GM12878 (cell line): ENCODE measurements around the gene PRM3. TPM values are rescaled to one million over a fixed set of nuclear protein-coding genes. Genes with fewer than 3 reads are reported as not detected.

Experiments
- ATAC-seq: fragments of 200-7000 bp; cut with Tn5 transposase; 3 replicates; pipeline ENCODE4 v1.9.1; 2020; ENCODE audit warnings: mild to moderate bottlenecking, moderate library complexity
- BruUV-seq: library from RNA; stranded (reverse); fragments of 400-500 nt; replicated peaks from 2 replicates; lab custom pipeline; 2021; lab: Mats Ljungman, UMichigan
- CTCF ChIA-PET: fragments of 300-600 bp; sonication (Branson Sonifier 250); formaldehyde crosslinking; extraction: SDS; loops from one replicate; lab custom pipeline; 2021; ENCODE audit warnings: inconsistent platforms; lab: Yijun Ruan, JAX
- POLR2A ChIA-PET: fragments of 350-600 bp; formaldehyde crosslinking; extraction: SDS; loops from one replicate; lab custom pipeline; 2021; ENCODE audit warnings: inconsistent platforms; lab: Charles Lee
- RAD21 ChIA-PET: fragments of 300-600 bp; sonication (Branson Sonifier 250); formaldehyde crosslinking; loops from one replicate; lab custom pipeline; 2023; ENCODE audit warnings: antibody characterized with exemption; ENCODE audit not compliant: unreplicated experiment; lab: Charles Lee
- SMC1A ChIA-PET: fragments of 300-600 bp; sonication (Branson Sonifier 250); formaldehyde crosslinking; loops from one replicate; lab custom pipeline; 2023; ENCODE audit not compliant: unreplicated experiment, uncharacterized antibody; lab: Charles Lee
- DNase-seq: peaks from one replicate; pipeline ENCODE4 v3.0.0-alpha.2; 2011; ENCODE audit warnings: low read depth, low spot score
- FAIRE-seq: peaks from 3 replicates; lab custom pipeline; 2011; peaks lifted over from hg19 to GRCh38; lab: Jason Lieb, UNC
- H2AFZ ChIP-seq: 2 replicates; pipeline ENCODE4 v1.6.0; 2011; ENCODE audit warnings: low read depth, low read length, control low read depth; ENCODE audit not compliant: control insufficient read depth
- H3K27ac ChIP-seq: 2 replicates; pipeline ENCODE4 v1.5.1; 2011; ENCODE audit warnings: control low read depth; ENCODE audit not compliant: control insufficient read depth, insufficient read depth
- H3K27me3 ChIP-seq, 2 experiments: replicated peaks in 1 of 2; 2 replicates each; pipeline versions ENCODE4 v1.6.0 to v1.6.1; 2011; ENCODE audit warnings: low read length in 1 of 2; ENCODE audit not compliant: control insufficient read depth in 2 of 2, insufficient read depth in 2 of 2
- H3K36me3 ChIP-seq, 2 experiments: 2 replicates each; pipeline ENCODE4 v1.5.1; 2011; ENCODE audit warnings: low read length in 1 of 2; ENCODE audit not compliant: control insufficient read depth in 2 of 2, insufficient read depth in 2 of 2
- H3K4me1 ChIP-seq: 2 replicates; pipeline ENCODE4 v1.6.1; 2011; ENCODE audit warnings: mild to moderate bottlenecking, low read length, moderate library complexity, mixed read lengths; ENCODE audit not compliant: control insufficient read depth, insufficient read depth
- H3K4me2 ChIP-seq: 2 replicates; pipeline ENCODE4 v1.6.0; 2011; ENCODE audit warnings: control low read depth; ENCODE audit not compliant: control insufficient read depth, insufficient read depth
- H3K4me3 ChIP-seq: fragments of 200-600 bp; sonication (generic); 2 replicates; pipeline ENCODE4 v1.5.1; 2016
- H3K79me2 ChIP-seq: 2 replicates; pipeline ENCODE4 v1.6.0; 2011; ENCODE audit warnings: low read length; ENCODE audit not compliant: control insufficient read depth, insufficient read depth
- H3K9ac ChIP-seq: 2 replicates; pipeline ENCODE4 v1.8.0; 2011; ENCODE audit warnings: low read length, control low read depth, mixed read lengths; ENCODE audit not compliant: control insufficient read depth, insufficient read depth
- H3K9me3 ChIP-seq: replicated peaks from 3 replicates; pipeline ENCODE4 v1.5.1; 2011; ENCODE audit warnings: mild to moderate bottlenecking, low read length; ENCODE audit not compliant: control insufficient read depth, insufficient read depth
- H4K20me1 ChIP-seq: 2 replicates; pipeline ENCODE4 v1.6.0; 2011; ENCODE audit not compliant: control insufficient read depth, insufficient read depth
- BMI1 ChIP-seq: fragments of 450-650 bp; IDR thresholded peaks from 2 replicates; pipeline ENCODE4 v1.6.1; 2016; ENCODE audit warnings: mild to moderate bottlenecking, moderate library complexity, borderline replicate concordance
- CREB1 ChIP-seq: IDR thresholded peaks from 2 replicates; pipeline ENCODE4 v1.6.1; 2012; ENCODE audit warnings: low read depth, mild to moderate bottlenecking, inconsistent platforms
- EGR1 ChIP-seq, 2 experiments: IDR thresholded peaks; 1 replicate in 1 of 2; 2 replicates in 1 of 2; pipeline ENCODE4 v1.6.1; 2011 to 2012; ENCODE audit warnings: low read depth in 2 of 2, low read length in 2 of 2, borderline replicate concordance in 1 of 2, mild to moderate bottlenecking in 1 of 2, moderate library complexity in 1 of 2
- GABPA ChIP-seq: IDR thresholded peaks from 2 replicates; pipeline ENCODE4 v1.6.1; 2014; ENCODE audit warnings: antibody characterized with exemption, low read depth, mild to moderate bottlenecking, inconsistent platforms
- MXI1 ChIP-seq: fragments of 150-350 bp; IDR thresholded peaks from 2 replicates; pipeline ENCODE4 v1.6.1; 2011; ENCODE audit warnings: low read depth, mild to moderate bottlenecking, inconsistent platforms, low read length, improper control_type of control experiment
- NR2C2 ChIP-seq: IDR thresholded peaks from 2 replicates; pipeline ENCODE4 v1.6.1; 2011; ENCODE audit warnings: borderline replicate concordance, low read depth; ENCODE audit not compliant: control insufficient read depth, insufficient read length
- NRF1 ChIP-seq: conservative IDR thresholded peaks from 2 replicates; pipeline ENCODE4 v1.6.1; 2011; ENCODE audit warnings: mild to moderate bottlenecking, low read depth, low read length, improper control_type of control experiment
- POLR2A ChIP-seq: IDR thresholded peaks from 2 replicates; pipeline ENCODE4 v1.6.1; 2011; ENCODE audit warnings: low read depth, mild to moderate bottlenecking, low read length
- POU2F2 ChIP-seq: IDR thresholded peaks from 3 replicates; pipeline ENCODE4 v1.6.1; 2011; ENCODE audit warnings: low read depth, mild to moderate bottlenecking, low read length, borderline replicate concordance
- PRDM15 ChIP-seq: fragments of 450-650 bp; formaldehyde crosslinking; IDR thresholded peaks from 2 replicates; pipeline ENCODE4 v1.4.0; 2020; ENCODE audit warnings: mild to moderate bottlenecking, moderate library complexity
- SREBF1 ChIP-seq: IDR thresholded peaks from 2 replicates; pipeline ENCODE4 v1.6.1; 2012; ENCODE audit warnings: mild to moderate bottlenecking, low read length
- USF2 ChIP-seq: IDR thresholded peaks from 2 replicates; pipeline ENCODE4 v1.6.1; 2011; ENCODE audit warnings: low read depth, low read length, improper control_type of control experiment, borderline replicate concordance
- YBX1 ChIP-seq: fragments of 450-650 bp; IDR thresholded peaks from 2 replicates; pipeline ENCODE4 v1.6.1; 2016; ENCODE audit warnings: antibody characterized with exemption
- ZSCAN29 ChIP-seq: fragments of 450-650 bp; IDR thresholded peaks from 2 replicates; pipeline ENCODE4 v1.6.1; 2017; ENCODE audit warnings: mild to moderate bottlenecking, moderate library complexity
- WGBS: methylation state at CpG from one replicate; pipeline ENCODE4 v1.1.6; 2016; ENCODE audit warnings: low lambda C conversion rate; ENCODE audit not compliant: insufficient replicate concordance, insufficient coverage; ENCODE audit errors: missing lambda C conversion rate; 5-methylcytosine and 5-hydroxymethylcytosine counted together
- in situ Hi-C: fragments of 300-500 bp; cut with MboI; formaldehyde crosslinking; loops from 9 replicates; pipeline ENCODE4 v1.14.3; 2018; ENCODE audit warnings: mixed read lengths
- intact Hi-C: fragments of 100-400 bp; cut with micrococcal nuclease; formaldehyde crosslinking; loops from one replicate; pipeline ENCODE4 v1.14.2; 2022; ENCODE audit not compliant: unreplicated experiment
- polyA plus RNA-seq, 11 experiments: library from polyadenylated mRNA; depleted of rRNA in 4 of 11; unstranded in 6 of 11; stranded (reverse) in 5 of 11; fragments of >200 nt; fragmentation: Nextera tagmentation in 4 of 11; fragmentation: Illumina TruSeq in 1 of 11; extraction: Ambion mirVana in 4 of 11; extraction: Trizol in 1 of 11; gene quantifications; 1 replicate in 1 of 11; 2 replicates in 10 of 11; pipeline versions ENCODE4 v1.2.1 to v1.2.3, GENCODE V29; 2011 to 2016; ENCODE audit warnings: inconsistent platforms in 2 of 11, missing spikeins in 2 of 11, low read depth in 1 of 11
- total RNA-seq, 4 experiments: library from RNA; depleted of rRNA in 3 of 4; stranded (reverse); fragments of >200 nt in 3 of 4; fragmentation: Illumina TruSeq in 1 of 4; extraction: Trizol in 1 of 4; gene quantifications; 2 replicates each; pipeline versions ENCODE4 v1.2.1 to v1.2.3, GENCODE V29; 2013 to 2021
- TF ChIP-seq, protein P1 (sequence below): fragments of 450-650 bp; IDR thresholded peaks from 2 replicates; pipeline ENCODE4 v1.6.1; 2018; ENCODE audit warnings: mild to moderate bottlenecking, low read depth, moderate library complexity; ENCODE audit not compliant: partially characterized antibody

The PRM3 gene
- total and polyA plus RNA-seq, 10 of the 15 experiments (the other 5 are each of a cell fraction or from before 2014, with no cell fraction given) = not detected

DNA sequence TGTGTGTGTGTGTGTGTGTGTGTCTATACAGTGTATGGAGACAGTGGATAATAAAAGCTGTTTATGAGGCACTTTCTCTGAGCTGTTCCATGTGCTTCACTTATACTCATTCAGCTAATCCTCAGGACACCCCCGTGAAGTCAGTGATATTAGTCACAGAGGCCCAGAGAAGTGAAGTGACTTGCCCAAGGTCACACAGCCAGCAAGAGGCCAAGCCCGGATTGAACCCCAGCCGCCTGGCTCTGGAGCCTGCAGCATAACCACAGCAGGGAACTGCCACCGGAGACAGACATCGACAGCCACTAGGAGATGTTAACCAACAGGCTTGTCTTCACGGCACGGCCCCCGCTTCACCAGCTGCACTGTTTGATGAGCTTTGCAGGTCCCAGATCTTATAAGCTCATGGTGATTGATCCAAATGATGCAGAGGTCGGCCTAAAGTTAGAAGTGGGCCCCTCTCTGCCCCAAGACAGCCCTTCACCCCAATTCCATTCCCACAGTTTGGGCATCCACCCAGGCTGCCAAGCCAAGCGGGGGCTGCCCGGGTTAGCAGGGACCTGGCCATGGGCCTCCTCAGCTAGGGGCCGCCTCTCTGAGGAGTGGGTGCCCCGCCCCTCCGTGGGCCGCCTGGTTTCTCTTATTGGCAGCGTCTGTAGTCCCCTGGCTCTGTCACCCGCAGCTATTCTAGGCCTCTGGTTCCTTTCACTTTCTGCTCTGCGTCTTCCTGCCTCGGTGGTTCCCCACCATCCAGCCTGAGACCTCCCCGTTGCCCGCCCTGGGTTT is 48.3 kb downstream of the PRM3 start:
- Histone ChIP-seq H3K36me3 (no peaks in the 10 kb centered on the region), H2AFZ (peak overlapping the region; percentile 79), H3K4me3 (peak overlapping the region; percentile 37; the same call in 1 of the 2 replicates), H3K4me1 (peaks cover 28% of the 10 kb centered on the region), H3K9me3 (no peaks in the 10 kb centered on the region), H3K79me2 (no peaks in the 10 kb centered on the region), H3K27me3 (no peaks in the 10 kb centered on the region), H3K4me2 (peak overlapping the region; percentile 91), H4K20me1 (no peaks in the 10 kb centered on the region), H3K9ac (peak overlapping the region; percentile 68), H3K27ac (peak overlapping the region; percentile 94)
- FAIRE-seq (peak; percentile 18), DNase-seq (peak; percentile 88), ATAC-seq (peak; percentile 89)
- ChIA-PET RAD21 (interaction anchor here (0.7 to 4.3 kb wide), 37 partner anchors 8 to 347 kb away, joined by 3 to 76 read pairs (median 5); partner anchors contain the start of gene SOCS1), CTCF (interaction anchor here (0.7 to 3.9 kb wide), 13 partner anchors 16 to 242 kb away, joined by 3 to 29 read pairs (median 4); partner anchors contain the start of gene SOCS1), POLR2A (interaction anchor here (0.5 to 3.9 kb wide), 22 partner anchors 11 to 647 kb away, joined by 3 to 53 read pairs (median 6); partner anchors contain the start of gene SOCS1), SMC1A (interaction anchor here (0.7 to 3.9 kb wide), 36 partner anchors 9 to 259 kb away, joined by 3 to 34 read pairs (median 4); partner anchors contain the start of gene SOCS1)
- under 1% methylated on average over 21 of the region's 21 CpGs for WGBS
- in situ Hi-C loops = no loop called here
- intact Hi-C loops = loop anchor here (2.0 kb wide), 3 partner anchors 22 to 42 kb away; no protein-coding TSS in a partner anchor
- BruUV-seq = TSS peak; percentile 96
- TF ChIP-seq USF2 (no peak), NR2C2 (no peak), BMI1 (no peak), MXI1 (no peak), POLR2A (peak; percentile 72), ZSCAN29 (0 out of 2 replicates have a peak, but pooled peaks have one; percentile 58), SREBF1 (0 out of 2 replicates have a peak, but pooled peaks have one; percentile 22), NRF1 (no peak), YBX1 (no peak), POU2F2 (no peak; the same call in 2 of the 3 replicates), GABPA (no peak), EGR1 (IDR thresholded peaks at IDR 0.05; ENCODE audit: borderline replicate concordance in 1 of 2, low read depth in 2 of 2, low read length in 2 of 2) (peak in 1 of 2 experiments; percentile 24; a peak in 2 of 3 replicates), CREB1 (no peak; the same call in none of the 2 replicates), PRDM15 (no peak)
- TF ChIP-seq, protein P1, sequence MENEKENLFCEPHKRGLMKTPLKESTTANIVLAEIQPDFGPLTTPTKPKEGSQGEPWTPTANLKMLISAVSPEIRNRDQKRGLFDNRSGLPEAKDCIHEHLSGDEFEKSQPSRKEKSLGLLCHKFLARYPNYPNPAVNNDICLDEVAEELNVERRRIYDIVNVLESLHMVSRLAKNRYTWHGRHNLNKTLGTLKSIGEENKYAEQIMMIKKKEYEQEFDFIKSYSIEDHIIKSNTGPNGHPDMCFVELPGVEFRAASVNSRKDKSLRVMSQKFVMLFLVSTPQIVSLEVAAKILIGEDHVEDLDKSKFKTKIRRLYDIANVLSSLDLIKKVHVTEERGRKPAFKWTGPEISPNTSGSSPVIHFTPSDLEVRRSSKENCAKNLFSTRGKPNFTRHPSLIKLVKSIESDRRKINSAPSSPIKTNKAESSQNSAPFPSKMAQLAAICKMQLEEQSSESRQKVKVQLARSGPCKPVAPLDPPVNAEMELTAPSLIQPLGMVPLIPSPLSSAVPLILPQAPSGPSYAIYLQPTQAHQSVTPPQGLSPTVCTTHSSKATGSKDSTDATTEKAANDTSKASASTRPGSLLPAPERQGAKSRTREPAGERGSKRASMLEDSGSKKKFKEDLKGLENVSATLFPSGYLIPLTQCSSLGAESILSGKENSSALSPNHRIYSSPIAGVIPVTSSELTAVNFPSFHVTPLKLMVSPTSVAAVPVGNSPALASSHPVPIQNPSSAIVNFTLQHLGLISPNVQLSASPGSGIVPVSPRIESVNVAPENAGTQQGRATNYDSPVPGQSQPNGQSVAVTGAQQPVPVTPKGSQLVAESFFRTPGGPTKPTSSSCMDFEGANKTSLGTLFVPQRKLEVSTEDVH = no peak
